ENCODE results near the gene SYNGAP1.
"Not testable (repeated sequence)": the region's sequence is repeated elsewhere in the genome, so short reads cannot be mapped to it uniquely, and the experiment has no call there.

SYNGAP1 gene

GRCh38 chr6:33419580-33420490, at the start of gene SYNGAP1:
Gene SYNGAP1 (plus strand): TSS chr6:33420065. CDS start chr6:33420265, 200 bp downstream.
- DNase-seq (ENCODE audit: low read depth): no peak

GRCh38 chr6:33371901-33372300, 48.0 kb upstream of the SYNGAP1 start:
- DNase-seq (ENCODE audit: low read depth): not testable (repeated sequence)

GRCh38 chr6:33372526-33373123, 47.2 kb upstream of the SYNGAP1 start:
- no peak for DNase-seq (ENCODE audit: low read depth)

GRCh38 chr6:33373960-33374910, 45.6 kb upstream of the SYNGAP1 start:
- DNase-seq (ENCODE audit: low read depth): no peak

GRCh38 chr6:33375143-33375671, 44.7 kb upstream of the SYNGAP1 start:
- DNase-seq (ENCODE audit: low read depth): no peak

GRCh38 chr6:33377171-33377570, 42.7 kb upstream of the SYNGAP1 start:
- DNase-seq (ENCODE audit: low read depth): no peak

GRCh38 chr6:33379184-33379583, 40.7 kb upstream of the SYNGAP1 start:
- not testable (repeated sequence) for DNase-seq (ENCODE audit: low read depth)

GRCh38 chr6:33380272-33380981, 39.4 kb upstream of the SYNGAP1 start:
- no peak for DNase-seq (ENCODE audit: low read depth)

DNA sequence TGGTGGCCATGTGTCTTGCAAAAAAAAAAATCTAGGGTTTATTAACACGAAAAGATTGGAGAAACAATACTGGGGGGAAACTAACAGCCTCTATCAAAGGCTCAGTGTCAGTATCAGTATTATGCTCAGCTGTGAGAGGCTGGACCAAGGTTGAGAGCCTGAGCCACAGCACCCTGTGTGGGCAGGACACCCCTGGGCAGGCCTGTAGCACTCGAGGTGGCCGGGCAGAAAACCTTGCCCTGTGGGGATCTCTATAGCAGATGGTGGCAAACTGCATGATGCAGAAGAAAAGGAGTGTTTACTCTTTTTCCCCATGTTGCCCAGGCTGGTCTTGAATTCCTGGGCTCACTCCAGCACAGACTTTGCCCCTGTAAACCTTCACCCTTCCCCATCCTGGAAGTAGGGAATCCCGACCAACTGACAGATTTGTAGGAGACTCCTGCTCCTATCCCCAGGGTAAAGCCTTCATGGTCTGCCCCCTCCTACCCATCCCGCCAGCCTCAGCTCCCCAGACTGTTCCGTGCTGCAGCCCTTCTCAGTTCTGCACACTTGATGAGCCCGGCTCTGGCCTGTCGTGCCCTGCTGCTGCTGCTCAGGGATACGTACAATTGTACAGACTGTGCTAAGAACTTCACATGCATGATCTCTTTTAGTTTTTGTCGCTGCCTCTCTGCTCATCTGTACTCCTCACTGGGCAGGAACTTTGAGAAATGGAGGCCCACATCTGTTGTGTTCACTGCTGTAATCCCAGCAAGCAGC, 36.3 kb upstream of the SYNGAP1 start:
- no peak for DNase-seq (ENCODE audit: low read depth)

DNA sequence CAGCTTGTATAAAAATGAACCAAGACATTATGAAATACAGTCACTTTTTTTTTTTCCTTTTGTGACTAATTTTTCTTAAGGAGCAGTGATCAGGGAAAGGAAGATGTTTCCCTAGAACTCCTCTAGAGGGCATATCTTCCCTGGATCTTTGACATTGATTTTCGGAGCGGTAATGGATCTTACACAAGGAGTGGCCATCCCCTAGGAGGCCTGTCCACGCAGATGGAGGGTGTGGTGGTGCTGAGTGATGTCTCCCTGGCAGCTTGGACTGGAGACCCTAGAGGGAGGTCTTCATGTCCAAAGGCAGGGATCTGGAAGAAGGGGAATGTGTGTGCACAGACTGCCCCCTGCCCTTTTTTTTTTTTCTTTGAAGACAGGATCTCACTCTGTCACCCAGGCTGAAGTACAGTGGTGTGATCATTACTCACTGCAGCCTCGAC, 35.3 kb upstream of the SYNGAP1 start:
- DNase-seq (ENCODE audit: low read depth): no peak

GRCh38 chr6:33390173-33390572, 29.7 kb upstream of the SYNGAP1 start:
- DNase-seq (ENCODE audit: low read depth): no peak

DNA sequence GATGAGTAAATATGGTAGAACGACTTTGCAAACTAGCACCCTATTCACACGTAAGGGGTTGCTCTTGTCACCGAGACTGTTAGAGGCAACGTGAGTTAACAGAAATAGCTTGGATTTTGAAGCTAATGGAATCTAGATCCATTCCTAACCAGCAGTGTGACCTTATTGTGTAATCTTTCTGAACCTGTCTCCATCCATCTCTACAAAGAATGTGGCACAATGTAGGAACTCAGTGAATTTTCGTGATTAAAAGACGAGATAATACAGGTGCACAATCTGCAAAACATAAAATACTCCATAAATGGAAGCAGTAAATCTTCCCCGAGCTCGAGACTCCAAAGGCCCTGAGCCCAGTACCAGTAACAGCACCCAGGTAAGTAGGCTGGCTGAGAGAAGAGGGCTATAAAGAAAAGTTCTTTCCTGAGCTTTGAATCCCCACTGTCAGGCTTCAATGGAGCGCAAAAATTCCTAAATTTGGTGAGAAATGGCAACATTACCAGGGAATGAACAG, 29.0 kb upstream of the SYNGAP1 start:
- no peak for DNase-seq (ENCODE audit: low read depth)

DNA sequence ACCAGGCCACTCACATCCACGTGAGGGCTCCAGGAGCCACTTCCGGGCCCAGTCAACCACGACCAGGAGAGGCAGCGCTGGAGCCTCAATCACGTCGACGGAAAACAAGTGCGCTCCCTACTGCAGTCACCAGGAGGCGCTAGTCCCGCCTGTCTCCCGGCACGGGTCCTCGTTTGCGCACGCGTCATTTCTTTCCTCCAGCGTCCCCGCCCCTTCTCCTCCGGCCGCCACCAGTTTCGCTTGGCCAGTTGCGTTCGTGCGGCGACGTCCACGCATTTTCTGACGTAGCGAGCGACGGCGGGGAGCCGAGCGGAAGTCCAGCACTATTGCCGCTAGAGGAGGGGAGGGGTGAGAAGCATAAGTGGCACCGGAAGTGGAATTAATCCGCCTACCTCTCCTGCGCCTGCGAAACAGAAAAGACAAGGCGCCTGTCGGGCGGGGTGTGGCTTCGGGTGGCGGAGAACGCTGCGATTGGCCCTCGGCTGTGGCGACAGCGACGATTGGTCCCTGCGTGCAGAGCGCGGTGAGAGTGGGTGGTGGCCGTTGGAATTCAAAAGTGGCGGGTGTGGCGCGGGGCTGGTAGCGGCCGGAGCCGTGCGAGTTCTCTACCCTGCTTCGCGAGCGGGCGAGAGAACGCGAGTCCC, 28.5 kb upstream of the SYNGAP1 start, which contains the start of gene KIFC1:
Gene KIFC1 (plus strand): TSS at position 546 of the 644 bp plus-strand sequence. CDS start 163 bp downstream, outside the sequence.
- DNase-seq (ENCODE audit: low read depth): peak; percentile 99

DNA sequence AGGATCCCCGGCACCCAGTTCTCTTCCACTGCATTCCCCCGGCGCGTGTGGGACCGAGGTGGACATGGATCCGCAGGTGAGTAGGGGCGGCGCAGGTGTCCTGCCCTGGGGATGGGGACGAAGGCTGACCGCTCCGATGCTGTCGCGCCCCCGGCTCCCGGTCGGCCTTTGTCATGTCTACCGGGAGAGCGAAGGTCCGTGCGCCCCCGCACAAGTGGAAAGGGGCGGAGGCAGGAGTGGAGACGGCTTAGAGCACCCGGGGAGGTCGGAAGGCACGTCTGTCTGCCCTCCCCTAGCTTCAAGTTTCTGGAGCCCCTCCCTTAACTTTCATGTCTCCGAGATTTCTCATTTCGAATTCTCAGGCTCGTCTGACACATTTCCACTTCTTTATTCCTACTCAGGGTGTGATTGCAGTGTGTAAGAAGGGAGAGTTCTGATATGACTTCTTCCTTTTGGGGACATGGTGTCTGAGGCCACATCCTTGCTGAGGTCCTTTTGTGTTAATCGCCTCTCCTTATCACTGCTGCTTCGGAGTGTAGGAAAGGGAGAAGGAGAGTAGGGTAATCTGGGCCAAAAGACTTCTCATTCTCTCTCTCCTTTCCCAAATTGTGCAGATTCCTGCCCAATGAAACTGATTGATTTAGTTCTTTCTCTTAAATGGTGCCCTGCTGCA, 27.8 kb upstream of the SYNGAP1 start:
- no peak for DNase-seq (ENCODE audit: low read depth)

- no peak for DNase-seq (ENCODE audit: low read depth)
Measured at GRCh38 chr6:33392595-33392948, 27.3 kb upstream of the SYNGAP1 start.

DNA sequence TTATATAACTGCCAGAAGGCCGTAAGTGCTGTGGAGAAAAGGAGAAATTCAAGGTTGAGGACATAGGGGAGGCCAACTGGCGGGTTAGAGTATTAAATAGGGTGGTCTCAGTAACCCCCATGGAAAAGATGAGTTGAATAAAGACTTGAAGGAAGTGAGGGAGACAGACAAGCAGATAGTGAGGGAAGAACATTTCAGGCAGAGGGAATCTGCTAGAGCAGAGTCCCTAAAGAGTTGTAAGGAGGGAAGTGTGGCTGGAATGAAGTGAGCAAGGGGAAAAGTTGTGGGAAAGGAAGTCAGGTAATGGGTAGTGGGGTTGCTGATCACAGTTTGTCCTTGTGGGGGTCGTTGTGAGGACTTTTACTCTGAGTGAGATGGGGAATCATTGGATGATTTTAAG, 26.9 kb upstream of the SYNGAP1 start:
- DNase-seq (ENCODE audit: low read depth): no peak

GRCh38 chr6:33397541-33397940, 22.3 kb upstream of the SYNGAP1 start:
- no peak for DNase-seq (ENCODE audit: low read depth)

DNA sequence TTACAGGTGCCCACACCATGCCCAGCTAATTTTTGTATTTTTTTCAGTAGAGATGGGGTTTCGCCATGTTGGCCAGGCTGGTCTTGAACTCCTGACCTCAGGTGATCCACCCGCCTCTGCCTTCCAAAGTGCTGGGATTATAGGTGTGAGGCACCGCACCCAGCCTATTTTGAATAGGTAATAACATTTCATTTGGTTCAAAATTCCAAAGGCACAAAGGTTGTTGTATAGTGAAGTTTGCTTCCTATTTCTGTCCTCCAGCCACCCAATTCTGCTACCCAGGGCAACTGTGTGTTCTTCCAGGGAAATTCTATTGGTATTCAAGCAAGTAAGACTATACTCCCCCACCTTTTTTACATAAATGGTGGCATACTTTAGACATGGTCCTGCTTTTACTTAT, 21.3 kb upstream of the SYNGAP1 start:
- DNase-seq (ENCODE audit: low read depth): not testable (repeated sequence)

GRCh38 chr6:33399881-33400280, 20.0 kb upstream of the SYNGAP1 start:
- DNase-seq (ENCODE audit: low read depth): not testable (repeated sequence)

Data from CMK (cell line).